ENCODE data around the gene B3GALT5. TPM values are rescaled to one million over a fixed set of nuclear protein-coding genes. Genes with fewer than 3 reads are reported as not detected.

B3GALT5 gene
- total RNA-seq, 1 donor from 2014 or later: 7.3 TPM

DNA sequence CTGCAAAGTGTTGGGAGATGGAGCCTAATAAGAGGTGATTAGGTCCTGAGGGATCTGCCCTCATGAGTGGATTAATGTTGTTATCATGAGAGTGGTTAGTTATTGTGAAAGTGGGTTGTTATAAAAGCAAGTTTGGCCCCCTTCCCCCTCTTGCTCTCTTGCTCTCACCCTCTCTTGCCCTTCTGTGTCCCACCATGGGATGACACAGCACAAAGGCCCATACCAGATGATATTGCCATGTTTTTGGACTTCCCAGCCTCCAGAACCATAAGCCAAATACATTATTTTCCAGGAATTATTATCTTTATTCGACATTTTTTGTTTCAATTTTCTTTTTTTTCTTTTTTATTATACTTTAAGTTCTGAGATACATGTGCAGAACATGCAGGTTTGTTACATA lies 90.8 kb downstream of the B3GALT5 start:
- H3K4me1 Mint-ChIP-seq (ENCODE audit: unreplicated experiment): peaks cover 4% of the 10 kb centered on the region
- peaks cover 3% of the 10 kb centered on the region for H3K36me3 Mint-ChIP-seq (ENCODE audit: low read depth, unreplicated experiment)
- H3K4me3 Mint-ChIP-seq (ENCODE audit: unreplicated experiment): no peak overlapping the region
- no peak overlapping the region for H3K27ac Mint-ChIP-seq (ENCODE audit: unreplicated experiment)
- peaks cover 5% of the 10 kb centered on the region for H3K27me3 Mint-ChIP-seq (ENCODE audit: unreplicated experiment)
- H3K9me3 Mint-ChIP-seq (ENCODE audit: unreplicated experiment): peaks cover 4% of the 10 kb centered on the region
- DNase-seq (ENCODE audit: low spot score): no peak
- TF ChIP-seq, protein P1, sequence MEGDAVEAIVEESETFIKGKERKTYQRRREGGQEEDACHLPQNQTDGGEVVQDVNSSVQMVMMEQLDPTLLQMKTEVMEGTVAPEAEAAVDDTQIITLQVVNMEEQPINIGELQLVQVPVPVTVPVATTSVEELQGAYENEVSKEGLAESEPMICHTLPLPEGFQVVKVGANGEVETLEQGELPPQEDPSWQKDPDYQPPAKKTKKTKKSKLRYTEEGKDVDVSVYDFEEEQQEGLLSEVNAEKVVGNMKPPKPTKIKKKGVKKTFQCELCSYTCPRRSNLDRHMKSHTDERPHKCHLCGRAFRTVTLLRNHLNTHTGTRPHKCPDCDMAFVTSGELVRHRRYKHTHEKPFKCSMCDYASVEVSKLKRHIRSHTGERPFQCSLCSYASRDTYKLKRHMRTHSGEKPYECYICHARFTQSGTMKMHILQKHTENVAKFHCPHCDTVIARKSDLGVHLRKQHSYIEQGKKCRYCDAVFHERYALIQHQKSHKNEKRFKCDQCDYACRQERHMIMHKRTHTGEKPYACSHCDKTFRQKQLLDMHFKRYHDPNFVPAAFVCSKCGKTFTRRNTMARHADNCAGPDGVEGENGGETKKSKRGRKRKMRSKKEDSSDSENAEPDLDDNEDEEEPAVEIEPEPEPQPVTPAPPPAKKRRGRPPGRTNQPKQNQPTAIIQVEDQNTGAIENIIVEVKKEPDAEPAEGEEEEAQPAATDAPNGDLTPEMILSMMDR (IDR thresholded peaks at IDR 0.05; ENCODE audit: unreplicated experiment): no peak

DNA sequence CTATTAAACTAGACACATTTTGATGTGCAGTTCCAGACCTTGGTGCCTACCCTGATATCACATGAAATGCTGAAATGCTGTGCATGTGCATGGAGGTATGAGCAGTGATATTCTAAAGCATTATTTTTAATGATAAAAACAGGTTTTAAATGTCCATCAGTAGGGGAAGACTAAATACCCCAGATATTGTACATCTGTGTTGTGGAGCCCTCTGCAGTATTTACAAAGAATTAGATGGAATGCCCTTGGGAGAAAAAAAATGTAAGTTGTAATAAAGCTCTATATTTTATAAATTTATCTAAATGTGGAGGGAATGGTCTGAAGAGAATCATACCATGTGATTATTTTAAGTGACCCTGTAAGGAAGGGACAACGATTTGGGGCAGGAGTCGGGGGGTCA lies 93.1 kb downstream of the B3GALT5 start:
- no peak for DNase-seq (ENCODE audit: low spot score)
- H3K27ac Mint-ChIP-seq (ENCODE audit: unreplicated experiment): no peak overlapping the region
- TF ChIP-seq, protein P1 (IDR thresholded peaks at IDR 0.05; ENCODE audit: unreplicated experiment): no peak
- no peaks in the 10 kb centered on the region for H3K4me1 Mint-ChIP-seq (ENCODE audit: unreplicated experiment)
- H3K9me3 Mint-ChIP-seq (ENCODE audit: unreplicated experiment): peaks cover 4% of the 10 kb centered on the region
- no peak overlapping the region for H3K4me3 Mint-ChIP-seq (ENCODE audit: unreplicated experiment)
- H3K36me3 Mint-ChIP-seq (ENCODE audit: low read depth, unreplicated experiment): no peaks in the 10 kb centered on the region
- H3K27me3 Mint-ChIP-seq (ENCODE audit: unreplicated experiment): peaks cover 2% of the 10 kb centered on the region

DNA sequence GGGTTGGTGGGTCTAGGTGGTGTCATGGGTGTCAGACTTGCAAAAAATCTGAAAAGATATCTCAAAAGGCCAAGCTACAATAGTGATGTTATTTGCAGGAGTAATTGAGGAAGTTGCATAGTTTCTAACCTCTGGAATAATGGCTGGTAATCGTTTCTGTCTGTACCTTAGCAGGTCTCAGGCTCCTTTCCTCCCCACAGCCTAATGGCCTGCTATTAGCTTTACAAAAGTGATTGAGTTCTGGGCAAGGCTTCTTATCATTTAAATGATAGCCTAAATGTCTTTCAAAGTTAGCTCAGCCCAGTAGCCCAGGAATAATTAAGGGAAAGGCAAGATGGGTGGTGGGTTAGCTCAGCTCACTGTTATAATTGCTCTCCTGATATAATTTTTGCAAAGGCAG lies 94.6 kb downstream of the B3GALT5 start:
- H3K9me3 Mint-ChIP-seq (ENCODE audit: unreplicated experiment): peaks cover 4% of the 10 kb centered on the region
- no peaks in the 10 kb centered on the region for H3K36me3 Mint-ChIP-seq (ENCODE audit: low read depth, unreplicated experiment)
- DNase-seq (ENCODE audit: low spot score): no peak
- TF ChIP-seq, protein P1 (IDR thresholded peaks at IDR 0.05; ENCODE audit: unreplicated experiment): no peak
- no peak overlapping the region for H3K27ac Mint-ChIP-seq (ENCODE audit: unreplicated experiment)
- H3K4me1 Mint-ChIP-seq (ENCODE audit: unreplicated experiment): peaks cover under 1% of the 10 kb centered on the region
- no peak overlapping the region for H3K4me3 Mint-ChIP-seq (ENCODE audit: unreplicated experiment)
- H3K27me3 Mint-ChIP-seq (ENCODE audit: unreplicated experiment): peaks cover 2% of the 10 kb centered on the region

GRCh38 chr21:39710866-39711265 lies 98.1 kb downstream of the B3GALT5 start:
- DNase-seq (ENCODE audit: low spot score): no peak
- no peaks in the 10 kb centered on the region for H3K36me3 Mint-ChIP-seq (ENCODE audit: low read depth, unreplicated experiment)
- no peaks in the 10 kb centered on the region for H3K9me3 Mint-ChIP-seq (ENCODE audit: unreplicated experiment)
- peaks cover 6% of the 10 kb centered on the region for H3K4me1 Mint-ChIP-seq (ENCODE audit: unreplicated experiment)
- H3K27me3 Mint-ChIP-seq (ENCODE audit: unreplicated experiment): peaks cover 4% of the 10 kb centered on the region
- no peak overlapping the region for H3K4me3 Mint-ChIP-seq (ENCODE audit: unreplicated experiment)
- no peak overlapping the region for H3K27ac Mint-ChIP-seq (ENCODE audit: unreplicated experiment)
- TF ChIP-seq, protein P1 (IDR thresholded peaks at IDR 0.05; ENCODE audit: unreplicated experiment): no peak

- peaks cover 3% of the 10 kb centered on the region for H3K27me3 Mint-ChIP-seq (ENCODE audit: unreplicated experiment)
- peaks cover 6% of the 10 kb centered on the region for H3K4me1 Mint-ChIP-seq (ENCODE audit: unreplicated experiment)
- TF ChIP-seq, protein P1 (IDR thresholded peaks at IDR 0.05; ENCODE audit: unreplicated experiment): no peak
- no peak overlapping the region for H3K4me3 Mint-ChIP-seq (ENCODE audit: unreplicated experiment)
- no peak overlapping the region for H3K27ac Mint-ChIP-seq (ENCODE audit: unreplicated experiment)
- DNase-seq (ENCODE audit: low spot score): no peak
- H3K9me3 Mint-ChIP-seq (ENCODE audit: unreplicated experiment): no peaks in the 10 kb centered on the region
- H3K36me3 Mint-ChIP-seq (ENCODE audit: low read depth, unreplicated experiment): no peaks in the 10 kb centered on the region
Observed at GRCh38 chr21:39712273-39712672, 99.5 kb downstream of the B3GALT5 start.

Data from endothelial cell (in vitro differentiated cells).